Activated naive CD8-positive, alpha-beta T cell treated with anti-CD3 and anti-CD28 coated beads, Interleukin-2, amount 10 ng/mL, durations not matched to agents 7 days and 5 days (primary cell): ENCODE results near the gene KATNIP. TPM values are rescaled to one million over a fixed set of nuclear protein-coding genes. Genes with fewer than 3 reads are reported as not detected.

Source experiments
- ATAC-seq: fragments of 150-1000 bp; cut with Tn5 transposase; one replicate; pipeline ENCODE4 v1.10.0; 2021; ENCODE audit warnings: low read depth, moderate library complexity
- POLR2A ChIA-PET: fragments of 350-600 bp; sonication (Branson Sonifier 250); formaldehyde crosslinking; loops from one replicate; lab custom pipeline; 2021; ENCODE audit warnings: antibody characterized with exemption; lab: Charles Lee
- DNase-seq: peaks from one replicate; pipeline ENCODE4 v3.0.0; 2021
- H3K27ac Mint-ChIP-seq: one replicate; pipeline ENCODE4 v1.8.0; 2022; ENCODE audit warnings: mild to moderate bottlenecking, mixed read lengths
- H3K27me3 Mint-ChIP-seq: one replicate; pipeline ENCODE4 v1.8.0; 2022; ENCODE audit warnings: mild to moderate bottlenecking, moderate library complexity, mixed read lengths
- H3K36me3 Mint-ChIP-seq: one replicate; pipeline ENCODE4 v1.8.0; 2021; ENCODE audit warnings: mild to moderate bottlenecking, mixed read lengths
- H3K4me1 Mint-ChIP-seq: one replicate; pipeline ENCODE4 v1.8.0; 2021; ENCODE audit warnings: mixed read lengths
- H3K4me3 Mint-ChIP-seq: one replicate; pipeline ENCODE4 v1.8.0; 2022; ENCODE audit warnings: mild to moderate bottlenecking, moderate library complexity, mixed read lengths
- H3K9me3 Mint-ChIP-seq: one replicate; pipeline ENCODE4 v1.8.0; 2021; ENCODE audit warnings: mixed read lengths
- total RNA-seq, 2 experiments: library from RNA; stranded (reverse); gene quantifications; one replicate each; pipeline ENCODE4 v1.2.3, GENCODE V29; 2021

Gene KATNIP
- total RNA-seq, 2 experiments from 2014 or later, result 17.0 to 18.0 TPM

- H3K27ac Mint-ChIP-seq, result no peak overlapping the region
- no peaks in the 10 kb centered on the region for H3K27me3 Mint-ChIP-seq
- no peak overlapping the region for H3K4me3 Mint-ChIP-seq
- POLR2A ChIA-PET, result no interaction called here
- no peaks in the 10 kb centered on the region for H3K9me3 Mint-ChIP-seq
- no peaks in the 10 kb centered on the region for H3K36me3 Mint-ChIP-seq
- no peaks in the 10 kb centered on the region for H3K4me1 Mint-ChIP-seq
- ATAC-seq, result no peak
- DNase-seq, result no peak
These were observed 49.1 kb downstream of the KATNIP start for GRCh38 chr16:27598931-27599565.

- no peak overlapping the region for H3K4me3 Mint-ChIP-seq
- DNase-seq (no peak), ATAC-seq (no peak)
- H3K36me3 Mint-ChIP-seq, result no peaks in the 10 kb centered on the region
- no peaks in the 10 kb centered on the region for H3K9me3 Mint-ChIP-seq
- no peaks in the 10 kb centered on the region for H3K27me3 Mint-ChIP-seq
- POLR2A ChIA-PET, result no interaction called here
- H3K4me1 Mint-ChIP-seq, result no peaks in the 10 kb centered on the region
- no peak overlapping the region for H3K27ac Mint-ChIP-seq
These were observed 49.7 kb downstream of the KATNIP start for GRCh38 chr16:27599606-27600005.

Other genes with a start within 250 kb of the KATNIP start
- 100 to 1,000 TPM; 215 TPM for gene IL4R, start 236.2 kb upstream of the KATNIP start, total RNA-seq
- 10 to 100 TPM; 27.2 to 27.5 TPM for gene IL21R, start 148.0 kb upstream of the KATNIP start, total RNA-seq
- gene GTF3C1, start 231 bp upstream of the KATNIP start, total RNA-seq, result 10 to 100 TPM; 55.3 to 56.1 TPM